ENCODE results near the gene EP400. TPM values are rescaled to one million over a fixed set of nuclear protein-coding genes. Genes with fewer than 3 reads are reported as not detected.
"Not testable (repeated sequence)": the region's sequence is repeated elsewhere in the genome, so short reads cannot be mapped to it uniquely, and the experiment has no call there.

EP400 gene
- total RNA-seq, 1 donor = 14.7 TPM

- TF ChIP-seq CTCF (IDR thresholded peaks at IDR 0.05; ENCODE audit: insufficient read depth, low read length) = no peak
- H3K4me3 ChIP-seq (ENCODE audit: low read depth, low read length) = no peak overlapping the region
- no peak for DNase-seq (ENCODE audit: low read depth)
Measured at GRCh38 chr12:132095520-132096409, 146.0 kb downstream of the EP400 start.

- no peak for TF ChIP-seq CTCF (IDR thresholded peaks at IDR 0.05; ENCODE audit: insufficient read depth, low read length)
- no peak for DNase-seq (ENCODE audit: low read depth)
- H3K4me3 ChIP-seq (ENCODE audit: low read depth, low read length) = no peak overlapping the region
Measured at GRCh38 chr12:132099739-132100138, 150.0 kb downstream of the EP400 start.

GRCh38 chr12:132100306-132101065, 150.7 kb downstream of the EP400 start:
- DNase-seq (ENCODE audit: low read depth) = no peak
- no peak overlapping the region for H3K4me3 ChIP-seq (ENCODE audit: low read depth, low read length)
- no peak for TF ChIP-seq CTCF (IDR thresholded peaks at IDR 0.05; ENCODE audit: insufficient read depth, low read length)

GRCh38 chr12:132102297-132102696, 152.6 kb downstream of the EP400 start:
- TF ChIP-seq CTCF (IDR thresholded peaks at IDR 0.05; ENCODE audit: insufficient read depth, low read length) = no peak
- no peak for DNase-seq (ENCODE audit: low read depth)
- no peak overlapping the region for H3K4me3 ChIP-seq (ENCODE audit: low read depth, low read length)

GRCh38 chr12:132103072-132103471, 153.3 kb downstream of the EP400 start:
- not testable (repeated sequence) for DNase-seq (ENCODE audit: low read depth); H3K4me3 ChIP-seq (ENCODE audit: low read depth, low read length)

GRCh38 chr12:132103542-132104308, 154.0 kb downstream of the EP400 start:
- no peak overlapping the region for H3K4me3 ChIP-seq (ENCODE audit: low read depth, low read length)
- no peak for TF ChIP-seq CTCF (IDR thresholded peaks at IDR 0.05; ENCODE audit: insufficient read depth, low read length)
- DNase-seq (ENCODE audit: low read depth) = no peak
